Cardiac fibroblast (primary cell): Measurements from ENCODE around the gene IGF2.

Experiments
- DNase-seq, 2 donors: peaks; one replicate each; pipeline versions ENCODE4 v3.0.0 to v3.0.0-alpha.2; 2010; ENCODE audit warnings: low read depth in 2 of 2
- H3K4me3 ChIP-seq, 2 donors: replicated peaks in 1 of 2; 1 replicate in 1 of 2; 2 replicates in 1 of 2; pipeline ENCODE4 v1.5.1; 2011; ENCODE audit warnings: low read depth in 2 of 2, low read length in 2 of 2, mild to moderate bottlenecking in 2 of 2, moderate library complexity in 1 of 2
- CTCF ChIP-seq: IDR thresholded peaks from one replicate; pipeline ENCODE4 v1.5.1; 2011; ENCODE audit warnings: low read depth, mild to moderate bottlenecking, low read length, inconsistent platforms

Gene IGF2

GRCh38 chr11:2158296-2158737 lies 19.1 kb upstream of the IGF2 start:
- no peak for TF ChIP-seq CTCF
- no peak for DNase-seq

GRCh38 chr11:2157294-2158040 lies 18.3 kb upstream of the IGF2 start:
- no peak for DNase-seq
- no peak overlapping the region for H3K4me3 ChIP-seq
- no peak for TF ChIP-seq CTCF

More at GRCh38 chr11:2158296-2158737, 19.1 kb upstream of the IGF2 start:
- no peak overlapping the region for H3K4me3 ChIP-seq

- no peak overlapping the region for H3K4me3 ChIP-seq
- DNase-seq: peak; percentile 58 to 61
- peak; percentile 89 for TF ChIP-seq CTCF
Observed at GRCh38 chr11:2156416-2157182, 17.4 kb upstream of the IGF2 start.

GRCh38 chr11:2155511-2155910 lies 16.3 kb upstream of the IGF2 start:
- H3K4me3 ChIP-seq: no peak overlapping the region
- TF ChIP-seq CTCF: no peak
- no peak for DNase-seq

GRCh38 chr11:2154889-2155288 lies 15.7 kb upstream of the IGF2 start:
- H3K4me3 ChIP-seq: no peak overlapping the region
- TF ChIP-seq CTCF: no peak
- DNase-seq: no peak

GRCh38 chr11:2154195-2154585 lies 15.0 kb upstream of the IGF2 start:
- DNase-seq: no peak
- H3K4me3 ChIP-seq: no peak overlapping the region
- TF ChIP-seq CTCF: no peak
